GM12801 (cell line): ENCODE measurements around the gene MMP3.

Source experiments
- CTCF ChIP-seq: IDR thresholded peaks from one replicate; pipeline ENCODE4 v1.5.1; 2011; ENCODE audit warnings: control low read depth; ENCODE audit not compliant: insufficient read length; ENCODE audit errors: extremely low read depth

The MMP3 gene

GRCh38 chr11:102868339-102868738 lies 24.9 kb upstream of the MMP3 start:
- no peak for TF ChIP-seq CTCF

GRCh38 chr11:102864724-102865123 lies 21.3 kb upstream of the MMP3 start:
- no peak for TF ChIP-seq CTCF

- TF ChIP-seq CTCF = no peak
Observed at GRCh38 chr11:102853956-102854355, 10.5 kb upstream of the MMP3 start.

GRCh38 chr11:102853055-102853454 lies 9.6 kb upstream of the MMP3 start:
- TF ChIP-seq CTCF = no peak

GRCh38 chr11:102850973-102851745 lies 7.8 kb upstream of the MMP3 start:
- TF ChIP-seq CTCF = no peak

- TF ChIP-seq CTCF = no peak
Observed at GRCh38 chr11:102849311-102849710, 5.9 kb upstream of the MMP3 start.

- TF ChIP-seq CTCF = no peak
Observed at GRCh38 chr11:102846292-102846691, 2.9 kb upstream of the MMP3 start.
